Ovary (tissue), 3 donors: ENCODE results near the gene CAPZB.

Experiments used
- POLR2A ChIP-seq: fragments of 450-650 bp; IDR thresholded peaks from one replicate; pipeline ENCODE4 v1.6.1; 2017; ENCODE audit warnings: antibody characterized with exemption, mild to moderate bottlenecking, moderate library complexity
- TF ChIP-seq, protein P1 (sequence below), 3 donors: fragments of 450-650 bp in 2 of 3; fragments of 200-600 bp in 1 of 3; IDR thresholded peaks; one replicate each; pipeline versions ENCODE4 v1.5.1 to v1.8.0; 2016 to 2022; ENCODE audit warnings: antibody characterized with exemption in 3 of 3, mild to moderate bottlenecking in 1 of 3
- donor health status: DM: no; HTN: no; CAD: no.

DNA sequence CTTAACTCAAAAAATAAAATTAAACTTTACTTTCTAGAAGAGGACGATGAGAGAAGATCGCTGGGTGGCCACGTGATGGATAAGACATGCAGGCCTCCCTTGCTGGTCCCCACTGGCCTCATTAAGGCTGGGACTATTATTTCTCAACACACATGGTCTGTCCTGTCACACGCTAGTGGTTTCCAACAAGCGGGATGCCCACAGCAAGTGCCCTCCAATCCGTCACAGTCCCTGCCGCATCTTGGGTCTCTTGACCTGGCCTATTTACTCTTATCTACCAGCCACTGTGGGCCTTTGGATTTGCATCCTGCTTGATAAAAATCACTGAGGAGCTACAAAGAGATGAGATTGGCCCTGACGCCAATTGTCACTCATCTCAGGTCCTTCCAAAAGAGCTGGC is 30.0 kb downstream of the CAPZB start:
- TF ChIP-seq, protein P1, sequence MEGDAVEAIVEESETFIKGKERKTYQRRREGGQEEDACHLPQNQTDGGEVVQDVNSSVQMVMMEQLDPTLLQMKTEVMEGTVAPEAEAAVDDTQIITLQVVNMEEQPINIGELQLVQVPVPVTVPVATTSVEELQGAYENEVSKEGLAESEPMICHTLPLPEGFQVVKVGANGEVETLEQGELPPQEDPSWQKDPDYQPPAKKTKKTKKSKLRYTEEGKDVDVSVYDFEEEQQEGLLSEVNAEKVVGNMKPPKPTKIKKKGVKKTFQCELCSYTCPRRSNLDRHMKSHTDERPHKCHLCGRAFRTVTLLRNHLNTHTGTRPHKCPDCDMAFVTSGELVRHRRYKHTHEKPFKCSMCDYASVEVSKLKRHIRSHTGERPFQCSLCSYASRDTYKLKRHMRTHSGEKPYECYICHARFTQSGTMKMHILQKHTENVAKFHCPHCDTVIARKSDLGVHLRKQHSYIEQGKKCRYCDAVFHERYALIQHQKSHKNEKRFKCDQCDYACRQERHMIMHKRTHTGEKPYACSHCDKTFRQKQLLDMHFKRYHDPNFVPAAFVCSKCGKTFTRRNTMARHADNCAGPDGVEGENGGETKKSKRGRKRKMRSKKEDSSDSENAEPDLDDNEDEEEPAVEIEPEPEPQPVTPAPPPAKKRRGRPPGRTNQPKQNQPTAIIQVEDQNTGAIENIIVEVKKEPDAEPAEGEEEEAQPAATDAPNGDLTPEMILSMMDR (IDR thresholded peaks at IDR 0.05) = no peak
- no peak for TF ChIP-seq POLR2A
